ENCODE measurements around the gene GPATCH3. TPM values are rescaled to one million over a fixed set of nuclear protein-coding genes. Genes with fewer than 3 reads are reported as not detected.

Gene GPATCH3
- total RNA-seq, 1 donor from 2014 or later = 14.8 TPM

DNA sequence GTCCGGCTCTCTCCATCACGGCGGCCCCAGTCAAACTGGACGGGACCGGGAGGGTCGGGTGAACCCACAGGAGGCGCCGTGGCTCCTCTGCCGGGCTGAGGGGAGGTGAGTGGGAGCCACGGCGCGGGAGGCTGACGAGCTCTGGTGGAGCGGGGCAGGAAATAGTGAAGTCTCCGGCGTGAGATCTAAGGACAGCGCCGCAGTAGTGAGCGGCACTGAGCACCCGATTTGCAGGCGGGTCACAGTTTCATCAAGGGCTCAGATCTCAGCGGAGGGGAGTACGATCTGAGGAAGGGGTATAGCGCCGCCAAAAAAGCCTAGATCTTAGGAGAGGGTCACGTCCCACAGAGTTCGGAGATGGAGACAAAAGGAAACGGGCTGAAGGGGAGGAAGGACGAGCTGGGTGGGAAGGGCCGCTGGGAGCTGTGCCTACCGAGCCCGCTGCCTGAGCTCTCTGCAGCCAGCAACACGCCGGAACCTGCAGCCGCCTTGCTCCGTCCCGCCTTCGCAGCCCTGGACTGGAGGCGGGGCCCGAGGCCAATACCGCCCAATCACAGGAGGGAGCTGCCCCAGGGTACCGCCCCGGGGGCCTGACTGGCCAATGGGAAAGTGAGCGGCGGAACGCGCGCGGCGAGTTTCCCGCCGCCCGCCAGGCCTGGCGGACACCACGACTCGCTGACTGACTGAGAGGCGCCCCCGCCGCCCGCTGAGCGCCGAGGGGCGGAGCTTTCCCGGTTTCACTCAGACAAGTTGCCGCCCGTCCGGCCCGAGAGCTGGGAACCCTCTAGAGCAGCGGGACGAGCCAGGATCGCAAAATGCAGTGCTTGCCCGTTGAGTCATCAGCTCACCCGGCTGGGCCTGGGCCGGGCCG, 35.4 kb downstream of the GPATCH3 start:
- intact Hi-C loops (cut with micrococcal nuclease) = loop anchor here (1.0 to 10.0 kb wide), 11 partner anchors 12 to 430 kb away; partner anchors contain the start of genes DHDDS, GPN2, NUDC and ZDHHC18

DNA sequence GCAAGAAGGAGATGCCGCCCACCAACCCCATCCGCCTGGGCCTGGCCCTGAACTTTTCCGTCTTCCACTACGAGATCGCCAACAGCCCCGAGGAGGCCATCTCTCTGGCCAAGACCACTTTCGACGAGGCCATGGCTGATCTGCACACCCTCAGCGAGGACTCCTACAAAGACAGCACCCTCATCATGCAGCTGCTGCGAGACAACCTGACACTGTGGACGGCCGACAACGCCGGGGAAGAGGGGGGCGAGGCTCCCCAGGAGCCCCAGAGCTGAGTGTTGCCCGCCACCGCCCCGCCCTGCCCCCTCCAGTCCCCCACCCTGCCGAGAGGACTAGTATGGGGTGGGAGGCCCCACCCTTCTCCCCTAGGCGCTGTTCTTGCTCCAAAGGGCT, 36.6 kb downstream of the GPATCH3 start:
- intact Hi-C loops (cut with micrococcal nuclease) = loop anchor here (2.0 to 10.0 kb wide), 3 partner anchors 31 to 429 kb away; partner anchors contain the start of gene DHDDS

DNA sequence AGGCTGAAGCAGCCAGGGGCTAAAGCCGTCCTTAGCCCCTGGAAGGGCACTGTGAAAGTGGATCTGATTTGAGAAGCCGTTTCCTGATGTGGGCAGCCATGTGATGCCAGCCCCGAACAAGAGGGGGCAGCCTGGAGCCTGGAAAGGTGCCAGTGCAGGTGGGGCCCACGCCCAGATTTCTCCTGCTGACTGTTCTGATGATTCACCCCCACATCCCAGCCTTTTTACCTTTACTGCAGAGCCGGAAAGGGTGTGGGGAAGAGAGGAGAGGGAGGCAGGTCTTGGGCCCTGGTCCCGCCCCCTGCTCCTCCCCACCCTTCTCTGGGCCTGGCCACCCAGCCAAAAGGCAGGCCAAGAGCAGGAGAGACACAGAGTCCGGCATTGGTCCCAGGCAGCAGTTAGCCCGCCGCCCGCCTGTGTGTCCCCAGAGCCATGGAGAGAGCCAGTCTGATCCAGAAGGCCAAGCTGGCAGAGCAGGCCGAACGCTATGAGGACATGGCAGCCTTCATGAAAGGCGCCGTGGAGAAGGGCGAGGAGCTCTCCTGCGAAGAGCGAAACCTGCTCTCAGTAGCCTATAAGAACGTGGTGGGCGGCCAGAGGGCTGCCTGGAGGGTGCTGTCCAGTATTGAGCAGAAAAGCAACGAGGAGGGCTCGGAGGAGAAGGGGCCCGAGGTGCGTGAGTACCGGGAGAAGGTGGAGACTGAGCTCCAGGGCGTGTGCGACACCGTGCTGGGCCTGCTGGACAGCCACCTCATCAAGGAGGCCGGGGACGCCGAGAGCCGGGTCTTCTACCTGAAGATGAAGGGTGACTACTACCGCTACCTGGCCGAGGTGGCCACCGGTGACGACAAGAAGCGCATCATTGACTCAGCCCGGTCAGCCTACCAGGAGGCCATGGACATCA, 37.2 kb downstream of the GPATCH3 start, which contains the start of gene SFN:
SFN (plus strand) TSS at position 369 of the 904 bp plus-strand sequence; CDS start at position 433, 64 bp downstream.
- intact Hi-C loops (cut with micrococcal nuclease) = loop anchor here (10.0 kb wide), 1 partner anchor 428 kb away; the partner anchor contains the start of gene DHDDS

DNA sequence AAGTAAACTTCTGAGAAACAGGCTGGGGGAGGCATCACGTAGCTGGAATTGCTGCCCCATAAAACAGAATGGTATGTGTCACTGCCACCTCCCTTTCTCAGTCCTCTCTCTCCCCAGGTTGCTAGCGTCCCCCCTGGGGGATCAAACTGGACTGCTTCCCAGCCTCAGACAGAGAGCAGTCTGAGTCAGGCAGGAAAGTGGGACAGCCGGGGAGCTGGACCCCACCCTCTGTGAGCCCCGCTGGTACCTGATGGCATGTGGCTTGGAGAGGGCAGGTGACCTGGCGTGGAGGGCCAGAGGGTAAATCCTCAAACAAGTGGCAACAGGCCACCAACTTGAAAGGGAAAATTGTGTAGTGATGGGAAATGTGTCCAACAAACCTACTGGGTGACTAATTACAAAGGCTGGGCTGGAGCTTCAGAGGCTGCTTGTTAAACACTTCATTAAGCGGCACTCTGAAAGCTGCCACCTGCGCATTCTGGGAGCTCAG, 38.3 kb downstream of the GPATCH3 start:
- intact Hi-C loops (cut with micrococcal nuclease) = loop anchor here (10.0 kb wide), 1 partner anchor 427 kb away; the partner anchor contains the start of gene DHDDS

DNA sequence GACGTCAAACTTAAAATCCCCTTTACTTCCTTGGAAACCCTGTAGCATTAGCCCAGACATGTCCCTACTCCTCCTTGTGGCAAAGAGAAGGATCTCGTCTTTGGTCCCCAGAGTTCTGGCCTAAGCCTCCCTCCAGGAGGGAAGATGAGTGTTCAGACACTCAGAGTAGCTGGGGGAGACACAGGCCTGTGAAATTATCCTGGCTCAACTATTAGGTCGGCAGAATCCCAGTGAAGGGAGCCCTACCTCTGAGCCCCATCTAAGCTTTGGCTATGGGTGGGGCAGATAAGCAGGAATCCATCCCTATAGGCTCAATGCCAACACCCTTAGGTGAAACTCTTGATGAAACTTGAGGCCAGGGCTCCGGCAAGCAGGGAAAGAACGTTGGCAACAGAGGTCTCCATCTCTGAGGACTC, 39.0 kb downstream of the GPATCH3 start:
- intact Hi-C loops (cut with micrococcal nuclease) = loop anchor here (10.0 kb wide), 1 partner anchor 426 kb away; the partner anchor contains the start of gene DHDDS

DNA sequence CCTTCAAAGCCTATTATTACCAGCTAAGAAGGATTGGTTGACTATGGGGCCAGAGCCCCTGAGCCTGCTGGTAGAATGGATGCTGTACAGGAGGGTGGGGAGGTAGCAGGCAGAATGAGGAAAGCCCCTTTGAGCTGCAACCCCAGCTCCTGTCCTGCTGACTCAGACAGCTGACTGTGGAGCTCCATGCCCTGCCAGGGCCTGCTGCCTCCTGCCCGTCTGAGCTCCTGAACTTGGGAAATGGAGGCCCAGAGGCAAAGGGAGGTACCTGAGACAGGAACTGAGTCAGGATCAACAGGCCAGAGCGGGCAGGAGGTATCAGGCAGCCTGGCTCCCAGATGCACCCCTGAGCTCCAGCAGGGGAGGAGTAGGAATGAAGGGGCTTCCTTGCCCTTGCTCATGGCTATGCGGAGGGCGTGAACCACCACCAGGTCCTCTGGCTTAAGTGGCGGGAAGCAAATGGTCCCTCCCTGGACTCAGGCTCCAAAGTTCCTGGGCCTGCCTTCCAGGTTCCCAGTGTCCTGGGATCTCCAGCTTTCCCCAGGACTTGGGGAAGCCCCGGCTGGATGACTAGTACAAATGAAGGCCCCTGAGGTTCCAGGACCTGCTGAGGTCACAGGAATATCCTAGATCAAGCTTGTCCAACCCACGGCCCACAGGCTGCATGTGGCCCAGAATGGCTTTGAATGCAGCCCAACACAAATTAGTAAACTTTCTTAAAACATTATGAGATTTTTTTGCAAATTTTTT, 41.2 kb downstream of the GPATCH3 start:
- intact Hi-C loops (cut with micrococcal nuclease) = no loop called here

DNA sequence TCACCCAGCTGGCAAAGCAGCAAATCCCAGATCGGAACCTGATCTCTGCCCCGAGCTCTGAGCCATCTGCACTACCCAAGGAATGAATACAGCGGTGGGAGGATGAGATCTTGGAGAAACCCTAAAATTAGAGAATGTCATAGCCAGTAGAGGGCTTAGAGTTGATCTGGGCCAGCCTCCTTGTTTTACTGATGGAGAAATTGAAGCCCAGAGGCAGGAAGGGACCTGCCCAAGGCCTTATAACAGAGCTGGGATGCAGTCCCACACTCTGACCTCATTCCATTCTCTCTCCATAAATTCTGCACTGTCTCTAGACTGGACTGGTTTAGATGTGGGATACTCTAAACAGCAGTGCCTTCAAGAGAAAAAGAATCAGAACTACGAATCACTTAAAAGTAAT, 42.1 kb downstream of the GPATCH3 start:
- intact Hi-C loops (cut with micrococcal nuclease) = no loop called here

DNA sequence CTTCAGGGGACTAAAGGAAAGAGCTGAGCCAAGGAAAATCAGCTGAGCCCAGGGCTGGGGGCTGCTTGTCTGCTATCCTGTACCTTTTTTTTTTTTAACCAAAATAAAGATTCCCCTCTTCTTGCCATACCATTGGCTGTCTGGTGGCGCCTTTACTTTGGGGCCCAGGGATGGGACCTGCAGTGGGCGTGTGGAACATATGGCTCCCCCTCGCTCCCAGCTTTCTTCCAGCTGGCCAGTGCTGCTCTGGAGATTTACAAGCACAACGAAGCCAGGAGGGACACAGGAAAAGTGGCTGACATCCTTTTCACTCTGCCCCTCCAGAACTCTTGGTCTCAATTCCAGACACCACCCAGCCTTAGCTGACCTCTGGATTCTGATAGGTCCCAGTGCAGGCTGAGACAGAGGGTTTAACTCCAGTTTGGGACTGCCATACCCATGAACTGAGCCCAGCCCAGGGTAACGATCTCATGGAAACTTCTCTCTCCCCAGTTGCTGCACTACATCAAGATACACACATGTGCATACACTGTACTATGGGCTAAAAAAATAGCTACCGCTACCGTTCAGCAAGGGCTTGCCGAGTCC, 42.7 kb downstream of the GPATCH3 start:
- intact Hi-C loops (cut with micrococcal nuclease) = no loop called here

DNA sequence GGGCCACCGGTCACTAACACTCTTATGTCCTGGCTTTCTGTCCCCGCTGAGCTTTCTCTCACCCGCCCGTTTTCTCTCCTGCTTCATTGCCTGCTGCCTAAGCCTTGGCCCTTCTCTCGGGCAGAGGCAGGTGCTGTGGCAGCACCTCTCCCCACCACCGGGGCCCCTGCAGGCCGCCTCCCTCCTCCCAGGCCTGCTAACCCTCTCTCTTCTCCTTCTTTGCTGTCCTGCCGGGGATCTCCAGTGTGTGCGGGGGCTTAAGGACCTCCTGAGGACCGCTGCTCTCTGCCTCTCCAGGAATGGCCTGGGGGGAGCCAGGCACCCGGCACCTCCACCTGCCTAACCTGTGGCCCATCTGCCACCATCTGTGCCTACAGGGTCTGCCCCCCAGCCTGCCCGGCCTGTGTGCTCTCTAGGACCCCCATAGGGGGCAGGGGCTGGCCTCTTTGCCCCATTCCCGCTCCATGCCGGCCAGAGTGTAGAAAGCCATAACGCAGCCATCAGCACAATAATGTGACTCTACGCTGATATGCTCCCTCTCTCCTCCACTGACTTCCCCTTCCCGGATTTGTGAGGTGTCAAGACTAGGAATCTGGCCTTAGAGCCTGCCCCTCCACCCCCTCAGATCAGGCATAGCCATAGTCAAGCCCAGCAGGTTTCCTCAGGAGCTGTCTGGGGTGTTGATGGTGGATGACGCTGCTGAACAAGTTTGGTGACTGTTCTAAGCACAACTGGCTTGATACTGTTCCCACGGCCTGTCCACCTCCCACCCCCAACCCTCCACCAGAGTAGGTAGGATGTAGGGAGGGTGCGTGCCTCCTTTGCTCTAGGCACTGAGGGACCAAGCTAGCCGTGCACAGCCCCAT, 43.4 kb downstream of the GPATCH3 start:
- intact Hi-C loops (cut with micrococcal nuclease) = no loop called here

DNA sequence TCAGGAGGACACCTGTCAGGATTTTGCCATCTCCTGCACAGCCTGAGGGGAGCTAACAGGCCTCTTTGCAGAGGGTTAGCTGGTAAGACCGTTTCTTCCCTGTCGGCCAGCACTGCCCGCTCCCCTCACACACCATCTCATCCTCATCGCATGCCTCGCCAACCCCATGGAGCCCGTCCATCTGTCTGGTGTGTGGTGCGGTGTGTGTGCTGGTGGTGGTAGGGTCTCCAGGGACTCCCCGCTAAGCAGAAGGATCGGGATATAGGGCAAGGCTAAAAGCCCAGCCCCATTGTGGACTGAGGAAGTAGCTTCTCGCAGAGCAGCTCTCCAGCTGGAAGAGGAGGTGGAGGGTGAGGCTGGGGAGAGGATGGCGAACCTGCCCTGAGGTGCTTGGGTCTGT, 44.1 kb downstream of the GPATCH3 start:
- intact Hi-C loops (cut with micrococcal nuclease) = no loop called here

DNA sequence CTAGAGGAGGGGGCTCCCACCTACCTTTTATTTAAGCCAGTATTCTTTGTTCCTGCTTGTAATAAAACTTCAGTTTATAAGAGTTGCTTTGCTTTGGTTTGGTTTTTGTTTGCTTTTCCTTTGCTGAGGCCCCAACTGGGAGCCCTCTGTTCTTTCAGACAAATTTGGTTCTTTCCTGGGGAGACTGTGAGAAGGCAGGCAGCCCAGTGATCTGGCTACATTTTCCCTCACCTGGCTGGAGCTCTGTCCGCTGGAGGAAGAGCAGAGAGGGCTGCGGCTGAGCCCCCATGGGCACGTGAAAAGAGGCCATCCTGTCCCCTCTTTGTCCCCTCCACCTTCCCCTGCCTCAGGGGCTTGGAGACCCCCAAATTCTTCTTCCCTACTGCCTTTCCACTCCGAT, 44.6 kb downstream of the GPATCH3 start:
- intact Hi-C loops (cut with micrococcal nuclease) = no loop called here

DNA sequence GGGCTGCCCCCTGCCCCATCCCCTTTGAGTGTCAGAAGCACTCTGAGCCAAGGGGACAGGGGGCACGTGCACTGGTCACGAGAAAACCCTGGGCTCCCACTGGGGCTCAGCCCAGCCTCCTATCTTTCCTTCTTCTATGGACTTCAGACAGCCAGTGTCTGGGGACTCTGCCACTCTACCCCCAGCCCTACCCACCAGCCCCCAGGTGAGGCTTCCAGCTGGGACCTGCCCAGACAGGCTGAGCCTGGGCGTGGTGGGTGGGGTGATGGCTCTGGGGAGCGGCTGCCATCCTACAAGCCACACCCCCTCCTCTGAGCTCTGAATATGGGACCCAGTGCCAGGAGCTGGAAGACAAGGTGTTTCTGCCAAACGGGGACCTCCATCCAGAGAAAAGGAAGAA, 45.4 kb downstream of the GPATCH3 start:
- intact Hi-C loops (cut with micrococcal nuclease) = no loop called here

DNA sequence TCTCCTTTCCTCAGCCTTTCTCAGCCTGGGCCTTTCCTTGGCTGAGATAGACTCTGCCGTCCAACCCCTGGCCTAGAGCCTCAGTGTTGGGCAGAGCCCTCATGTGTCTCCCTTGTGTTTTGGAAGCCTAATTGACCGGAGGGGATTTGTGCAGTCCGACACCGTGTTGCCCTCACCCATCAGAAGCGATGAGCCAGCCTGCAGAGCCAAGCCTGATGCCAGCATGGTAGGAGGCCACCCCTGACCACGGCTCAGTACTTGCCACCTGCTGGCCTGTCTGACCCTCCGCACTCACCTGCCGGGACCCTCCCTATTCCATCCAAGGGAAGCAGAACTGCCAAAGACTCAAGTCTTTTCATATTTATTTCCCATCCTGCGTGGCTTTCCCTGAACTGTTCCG, 46.7 kb downstream of the GPATCH3 start:
- intact Hi-C loops (cut with micrococcal nuclease) = loop anchor here (1.0 kb wide), 3 partner anchors 12 to 68 kb away; partner anchors contain the start of gene NUDC

DNA sequence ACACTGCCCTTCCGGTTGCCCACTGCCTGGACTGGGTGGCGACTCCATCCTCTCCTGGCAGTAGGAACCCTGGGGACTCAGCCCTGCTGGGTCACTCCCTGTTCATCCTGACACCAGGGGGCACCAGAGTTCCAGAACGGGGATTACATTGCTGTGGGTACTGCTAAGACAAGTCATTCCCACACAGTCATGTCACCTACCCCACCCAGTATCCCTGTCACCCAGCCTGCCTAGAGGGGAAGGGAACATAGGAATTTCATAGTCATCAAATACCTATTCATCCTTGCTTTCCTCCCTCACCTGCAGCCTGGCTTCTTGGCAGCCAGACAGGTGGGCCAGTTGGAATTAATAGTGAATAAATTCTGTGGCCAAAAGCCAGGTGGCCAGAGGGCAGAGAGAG, 47.1 kb downstream of the GPATCH3 start:
- intact Hi-C loops (cut with micrococcal nuclease) = loop anchor here (1.0 kb wide), 3 partner anchors 12 to 68 kb away; partner anchors contain the start of gene NUDC

DNA sequence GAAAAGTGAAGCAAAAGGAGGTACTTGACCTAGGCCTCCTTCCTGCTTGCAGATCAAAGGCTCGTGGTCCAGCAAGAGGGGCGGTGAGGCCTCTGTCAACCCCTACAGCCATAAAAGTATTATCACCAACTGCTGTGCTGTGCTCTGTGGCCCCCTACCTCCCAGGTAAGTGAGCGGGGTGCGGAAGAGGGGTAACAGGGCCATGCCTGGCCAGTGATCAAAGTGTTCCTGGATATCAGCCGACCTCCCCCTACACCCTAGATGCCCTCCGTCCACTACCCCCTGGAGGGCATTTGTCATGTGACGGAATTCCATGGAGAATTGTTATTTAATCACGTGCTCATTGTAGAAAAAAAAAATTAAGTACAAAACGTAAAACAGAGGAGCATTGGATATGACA, 47.6 kb downstream of the GPATCH3 start:
- intact Hi-C loops (cut with micrococcal nuclease) = loop anchor here (1.0 kb wide), 3 partner anchors 13 to 69 kb away; partner anchors contain the start of gene NUDC

DNA sequence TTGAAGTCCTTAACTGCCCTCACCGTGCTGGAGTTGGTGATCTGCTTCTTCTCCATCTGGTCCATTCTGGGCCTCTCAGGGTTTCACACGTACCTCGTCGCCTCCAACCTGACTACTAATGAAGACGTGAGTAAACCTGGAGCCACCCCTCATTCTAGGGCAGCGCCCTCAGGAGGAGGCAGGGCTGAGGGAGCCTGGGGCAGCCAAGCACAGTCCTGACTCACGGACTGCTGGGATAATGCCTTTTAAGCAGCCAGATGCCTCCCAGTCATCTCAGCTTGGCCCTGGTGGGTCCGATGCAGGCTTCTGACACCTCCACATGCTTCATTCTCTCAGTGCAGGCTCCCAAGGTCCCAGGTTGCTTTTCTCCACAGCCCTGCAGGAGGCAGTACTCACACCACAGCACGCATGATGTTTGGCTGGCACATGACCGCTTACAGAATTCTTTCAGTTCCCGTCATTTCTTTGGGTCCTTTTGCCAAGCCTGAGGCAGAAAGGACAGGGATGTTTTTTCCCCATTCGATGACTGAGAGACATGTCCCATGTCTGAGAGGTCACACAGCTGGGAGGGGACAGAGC, 49.1 kb downstream of the GPATCH3 start:
- intact Hi-C loops (cut with micrococcal nuclease) = no loop called here

DNA sequence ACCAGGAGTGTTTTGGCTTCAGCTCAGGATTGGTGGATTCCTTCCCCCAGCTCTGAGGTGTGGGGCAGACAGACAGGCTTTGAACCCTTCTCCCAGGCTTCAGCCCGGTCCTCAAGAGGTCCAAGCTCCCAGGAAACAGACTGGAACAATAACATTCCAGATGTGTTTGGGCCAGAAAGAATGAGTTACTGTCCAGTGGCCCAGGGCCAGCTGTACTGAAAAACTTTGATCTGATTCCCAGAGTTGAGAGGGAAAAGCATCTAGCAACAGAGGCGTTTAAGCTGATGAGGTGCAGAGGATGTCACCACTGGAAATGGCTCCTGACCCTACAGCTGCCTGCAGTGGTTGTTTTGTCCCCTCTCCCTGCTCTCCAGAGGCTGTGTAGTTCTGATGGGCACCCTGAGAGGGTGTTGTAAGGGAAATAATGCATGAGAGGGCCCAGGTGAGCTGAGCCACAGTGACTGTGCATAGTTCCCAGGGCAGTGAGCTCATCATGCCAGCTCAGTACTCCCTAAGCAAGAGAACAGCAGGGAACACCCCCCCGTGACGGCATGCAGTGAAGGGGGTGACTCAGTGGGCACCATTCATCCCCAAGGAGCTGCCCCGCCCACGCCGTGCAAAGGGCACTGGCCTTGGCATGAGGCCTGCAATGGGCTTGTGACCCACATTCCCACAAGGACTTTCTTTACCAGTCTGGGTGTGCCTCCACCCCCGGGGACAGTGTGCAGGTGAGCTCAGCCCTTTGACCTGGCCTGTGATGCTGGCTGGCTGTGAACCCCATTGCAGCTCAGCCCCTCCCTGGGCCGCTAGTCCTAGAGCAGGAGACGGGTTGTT, 51.1 kb downstream of the GPATCH3 start:
- intact Hi-C loops (cut with micrococcal nuclease) = no loop called here

DNA sequence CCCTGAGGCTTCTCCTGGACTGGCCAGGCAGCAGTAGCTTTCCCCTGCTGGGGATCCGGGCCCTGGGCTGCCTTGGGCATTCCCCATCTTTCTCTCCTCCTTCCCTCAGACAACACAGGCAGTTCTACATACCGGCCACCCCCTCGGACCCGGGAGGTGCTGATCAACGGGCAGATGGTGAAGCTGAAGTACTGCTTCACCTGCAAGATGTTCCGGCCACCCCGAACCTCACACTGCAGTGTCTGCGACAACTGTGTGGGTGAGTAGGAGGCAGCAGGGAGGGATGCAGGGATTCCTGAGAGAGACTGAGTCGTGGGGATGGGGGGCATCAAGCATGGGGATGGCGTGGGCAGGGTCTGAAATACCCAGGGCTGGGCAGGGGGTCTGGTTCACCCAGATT, 51.8 kb downstream of the GPATCH3 start:
- intact Hi-C loops (cut with micrococcal nuclease) = no loop called here
